ENCODE results near the gene CDK11A.
A peak's percentile ranks its signal among the peaks of the same experiment; 100 is the strongest.

Gene CDK11A

DNA sequence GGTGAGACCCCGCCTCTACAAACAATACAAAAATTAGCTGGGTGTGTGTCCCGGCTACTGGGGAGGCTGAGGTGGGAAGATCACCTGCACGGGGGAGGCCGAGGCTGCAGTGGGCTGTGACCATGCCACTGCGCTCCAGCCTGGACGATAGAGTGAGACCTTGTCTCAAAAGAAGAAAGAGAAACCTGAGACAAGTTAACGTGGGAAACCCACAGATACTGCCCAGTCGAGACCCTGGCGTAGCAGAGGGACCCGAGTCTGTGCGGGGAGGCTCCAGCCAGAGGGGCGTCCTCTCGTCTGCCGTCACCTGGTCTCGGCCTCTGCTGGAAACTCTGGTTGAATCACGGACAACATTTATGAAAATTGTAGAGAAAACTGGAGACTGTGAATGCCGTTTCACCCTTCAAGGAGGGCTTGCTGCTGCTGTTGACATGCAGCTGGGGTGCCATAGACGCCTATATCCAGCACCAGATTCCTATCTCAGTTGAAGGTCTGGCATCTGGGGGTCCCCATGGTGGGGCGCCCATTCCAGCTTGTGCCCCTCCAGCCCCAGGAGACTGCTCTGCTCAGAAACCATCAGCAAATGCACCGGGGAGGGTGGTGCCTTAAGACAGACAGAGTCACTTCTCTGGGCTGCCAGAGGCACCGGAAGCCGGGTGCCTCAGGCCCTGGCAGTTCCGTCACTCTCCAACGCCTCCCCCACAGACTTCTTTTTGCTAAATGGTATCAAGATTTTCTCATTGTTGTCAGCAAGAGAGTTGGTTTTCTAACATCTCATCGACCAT is 51.8 kb downstream of the CDK11A start:
- H3K27ac ChIP-seq = no peak overlapping the region
- H3K27me3 ChIP-seq = no peaks in the 10 kb centered on the region
- H3K4me1 ChIP-seq = peaks cover 0 to 1% (median 0%) of the 10 kb centered on the region in 4 donors
- peaks cover 33 to 79% (median 42%) of the 10 kb centered on the region in 3 donors for H3K36me3 ChIP-seq
- DNase-seq = peak in 1 of 2 donors; percentile 46
- no peak for TF ChIP-seq CTCF (IDR thresholded peaks at IDR 0.05)
- H3K4me3 ChIP-seq = no peak overlapping the region
- intact Hi-C loops (cut with DNase I; ENCODE audit: low total_unique reads) = no loop called here
- no peaks in the 10 kb centered on the region for H3K9me3 ChIP-seq

- Histone ChIP-seq H3K4me1 (no peaks in the 10 kb centered on the region), H3K27ac (no peak overlapping the region), H3K9me3 (no peaks in the 10 kb centered on the region), H3K27me3 (no peaks in the 10 kb centered on the region), H3K4me3 (no peak overlapping the region), H3K36me3 (peaks cover 36 to 87% (median 44%) of the 10 kb centered on the region in 3 donors)
- TF ChIP-seq CTCF (IDR thresholded peaks at IDR 0.05) = no peak
- peak in 1 of 2 donors; percentile 66 for DNase-seq
- intact Hi-C loops (cut with DNase I; ENCODE audit: low total_unique reads) = no loop called here
Measured at GRCh38 chr1:1671365-1672119, 52.6 kb downstream of the CDK11A start.

- no peak overlapping the region for H3K27ac ChIP-seq
- H3K4me3 ChIP-seq = no peak overlapping the region
- no peaks in the 10 kb centered on the region for H3K9me3 ChIP-seq
- peaks cover 42 to 91% (median 50%) of the 10 kb centered on the region in 3 donors for H3K36me3 ChIP-seq
- no peak for TF ChIP-seq CTCF (IDR thresholded peaks at IDR 0.05)
- no peaks in the 10 kb centered on the region for H3K4me1 ChIP-seq
- H3K27me3 ChIP-seq = no peaks in the 10 kb centered on the region
- intact Hi-C loops (cut with DNase I; ENCODE audit: low total_unique reads) = no loop called here
- DNase-seq = peak in 1 of 2 donors; percentile 61
Measured at GRCh38 chr1:1670866-1671265, 53.3 kb downstream of the CDK11A start.

DNA sequence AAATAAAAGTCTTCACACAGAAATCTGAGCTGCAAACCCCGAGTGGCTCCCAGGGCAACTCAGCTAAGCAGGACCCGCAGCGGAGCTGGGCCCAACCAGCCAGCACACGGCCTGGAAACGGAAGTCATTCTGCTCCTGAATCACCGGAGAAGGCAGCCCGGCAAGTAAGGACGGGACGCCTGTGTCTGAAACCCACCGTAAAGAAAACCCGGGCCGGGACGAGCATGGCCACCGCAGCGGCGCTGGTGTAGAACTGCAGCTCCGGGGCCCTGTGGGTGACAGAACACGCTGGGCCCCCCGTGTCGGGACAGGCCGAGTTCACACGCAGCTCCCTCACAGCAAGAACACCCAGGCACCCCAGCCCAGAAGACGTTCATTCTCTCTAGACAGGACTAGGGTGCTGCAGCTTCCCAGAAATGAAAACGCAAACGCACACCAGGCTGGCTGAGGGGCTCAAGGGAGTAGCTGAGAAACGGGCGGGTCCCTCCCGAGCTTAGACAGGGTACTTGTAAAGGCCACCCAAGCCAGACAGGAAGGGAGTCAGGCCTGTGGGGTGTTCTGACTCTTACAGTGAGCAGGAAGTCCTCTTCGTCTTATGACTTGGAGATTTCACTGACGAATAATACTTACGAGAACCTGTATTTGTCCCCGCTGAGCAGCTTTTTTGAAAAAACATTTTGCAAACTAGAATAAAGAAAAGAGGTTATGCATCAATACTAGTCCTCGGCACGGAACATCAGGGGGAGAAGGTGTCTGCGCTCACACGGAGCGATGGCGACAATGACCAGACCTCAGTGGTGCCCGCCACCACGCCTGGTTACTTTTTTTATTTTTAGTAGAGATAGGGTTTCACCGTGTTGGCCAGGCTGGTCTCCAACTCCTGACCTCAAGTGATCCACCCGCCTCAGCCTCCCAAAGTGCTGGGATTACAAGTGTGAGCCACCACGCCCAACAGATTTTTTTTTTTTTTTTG is 54.4 kb downstream of the CDK11A start:
- Histone ChIP-seq H3K4me3 (no peak overlapping the region), H3K9me3 (no peaks in the 10 kb centered on the region), H3K27ac (no peak overlapping the region), H3K36me3 (peaks cover 53 to 97% (median 62%) of the 10 kb centered on the region in 3 donors), H3K4me1 (no peaks in the 10 kb centered on the region), H3K27me3 (no peaks in the 10 kb centered on the region)
- no peak for TF ChIP-seq CTCF (IDR thresholded peaks at IDR 0.05)
- DNase-seq = peak in 1 of 2 donors; percentile 45
- intact Hi-C loops (cut with DNase I; ENCODE audit: low total_unique reads) = no loop called here

GRCh38 chr1:1666526-1666925 is 57.6 kb downstream of the CDK11A start:
- no peak for TF ChIP-seq CTCF (IDR thresholded peaks at IDR 0.05)
- intact Hi-C loops (cut with DNase I; ENCODE audit: low total_unique reads) = no loop called here
- Histone ChIP-seq H3K27ac (no peak overlapping the region), H3K4me1 (no peaks in the 10 kb centered on the region), H3K27me3 (no peaks in the 10 kb centered on the region), H3K9me3 (no peaks in the 10 kb centered on the region), H3K4me3 (no peak overlapping the region), H3K36me3 (peaks cover 42 to 86% (median 49%) of the 10 kb centered on the region in 3 donors)
- DNase-seq = peak in 1 of 2 donors; percentile 47

Data from tibial artery (tissue), 4 donors.